Breast epithelium (tissue), 4 donors: ENCODE results near the gene KIF1A. TPM values are rescaled to one million over a fixed set of nuclear protein-coding genes. Genes with fewer than 3 reads are reported as not detected.

Experiments used
- DNase-seq, 2 donors: peaks; one replicate each; pipeline ENCODE4 v3.0.0-alpha.2; 2019; ENCODE audit warnings: low spot score in 2 of 2
- H3K27ac ChIP-seq, 2 donors: fragments of 200-600 bp; sonication (generic) in 1 of 2; one replicate each; pipeline ENCODE4 v1.5.1; 2016 to 2019; ENCODE audit warnings: mild to moderate bottlenecking in 1 of 2
- H3K27me3 ChIP-seq, 2 donors: fragments of 200-600 bp; sonication (generic) in 1 of 2; one replicate each; pipeline versions ENCODE4 v1.5.1 to v1.6.0; 2017 to 2019; ENCODE audit warnings: control low read depth in 1 of 2, mild to moderate bottlenecking in 1 of 2
- H3K36me3 ChIP-seq: fragments of 200-600 bp; one replicate; pipeline ENCODE4 v1.5.1; 2019
- H3K4me1 ChIP-seq, 2 donors: fragments of 200-600 bp; sonication (generic); one replicate each; pipeline ENCODE4 v1.5.1; 2016 to 2019; ENCODE audit warnings: control low read depth in 1 of 2
- H3K4me3 ChIP-seq, 3 donors: fragments of 200-600 bp; sonication (generic); 1 replicate in 2 of 3; 2 replicates in 1 of 3; pipeline ENCODE4 v1.5.1; 2016 to 2019; ENCODE audit warnings: mild to moderate bottlenecking in 3 of 3, moderate library complexity in 2 of 3
- H3K9me3 ChIP-seq, 2 donors: fragments of 200-600 bp; sonication (generic) in 1 of 2; one replicate each; pipeline ENCODE4 v1.5.1; 2016 to 2019; ENCODE audit warnings: control low read depth in 1 of 2
- POLR2A ChIP-seq: fragments of 450-650 bp; IDR thresholded peaks from one replicate; pipeline ENCODE4 v1.6.1; 2016; ENCODE audit warnings: antibody characterized with exemption, mild to moderate bottlenecking, moderate library complexity
- POLR2AphosphoS5 ChIP-seq, 3 donors: sonication (generic); formaldehyde crosslinking; IDR thresholded peaks; one replicate each; pipeline ENCODE4 v1.6.1; 2017; ENCODE audit warnings: antibody characterized with exemption in 3 of 3
- intact Hi-C: fragments of 100-400 bp; cut with DNase I; formaldehyde crosslinking; loops from one replicate; pipeline ENCODE4 v1.15.1; 2023; ENCODE audit warnings: low total_unique reads
- total RNA-seq, 3 donors: library from RNA; depleted of rRNA; stranded (reverse); fragments of >200 nt; gene quantifications; one replicate each; pipeline ENCODE4 v1.1.0, GENCODE V29; 2016
- TF ChIP-seq, protein P1 (sequence below), 3 donors: fragments of 450-650 bp; IDR thresholded peaks; one replicate each; pipeline ENCODE4 v1.5.1; 2016 to 2017; ENCODE audit warnings: antibody characterized with exemption in 3 of 3, mild to moderate bottlenecking in 3 of 3, moderate library complexity in 3 of 3

KIF1A gene
- total RNA-seq, 3 donors from 2014 or later, result under 0.01 to 0.29 TPM; not detected in 1

- no peaks in the 10 kb centered on the region for H3K9me3 ChIP-seq
- H3K4me1 ChIP-seq, result no peaks in the 10 kb centered on the region
- no peak overlapping the region for H3K27ac ChIP-seq
- TF ChIP-seq POLR2A, result no peak
- TF ChIP-seq POLR2AphosphoS5 (IDR thresholded peaks at IDR 0.05), result no peak
- TF ChIP-seq, protein P1, sequence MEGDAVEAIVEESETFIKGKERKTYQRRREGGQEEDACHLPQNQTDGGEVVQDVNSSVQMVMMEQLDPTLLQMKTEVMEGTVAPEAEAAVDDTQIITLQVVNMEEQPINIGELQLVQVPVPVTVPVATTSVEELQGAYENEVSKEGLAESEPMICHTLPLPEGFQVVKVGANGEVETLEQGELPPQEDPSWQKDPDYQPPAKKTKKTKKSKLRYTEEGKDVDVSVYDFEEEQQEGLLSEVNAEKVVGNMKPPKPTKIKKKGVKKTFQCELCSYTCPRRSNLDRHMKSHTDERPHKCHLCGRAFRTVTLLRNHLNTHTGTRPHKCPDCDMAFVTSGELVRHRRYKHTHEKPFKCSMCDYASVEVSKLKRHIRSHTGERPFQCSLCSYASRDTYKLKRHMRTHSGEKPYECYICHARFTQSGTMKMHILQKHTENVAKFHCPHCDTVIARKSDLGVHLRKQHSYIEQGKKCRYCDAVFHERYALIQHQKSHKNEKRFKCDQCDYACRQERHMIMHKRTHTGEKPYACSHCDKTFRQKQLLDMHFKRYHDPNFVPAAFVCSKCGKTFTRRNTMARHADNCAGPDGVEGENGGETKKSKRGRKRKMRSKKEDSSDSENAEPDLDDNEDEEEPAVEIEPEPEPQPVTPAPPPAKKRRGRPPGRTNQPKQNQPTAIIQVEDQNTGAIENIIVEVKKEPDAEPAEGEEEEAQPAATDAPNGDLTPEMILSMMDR (IDR thresholded peaks at IDR 0.05), result no peak
- DNase-seq, result no peak
- H3K27me3 ChIP-seq, result peaks cover 0 to 8% of the 10 kb centered on the region in 2 donors
- no peaks in the 10 kb centered on the region for H3K36me3 ChIP-seq
- intact Hi-C loops, result no loop called here
- no peak overlapping the region for H3K4me3 ChIP-seq
Observed at GRCh38 chr2:240737512-240737911, 82.5 kb downstream of the KIF1A start.

GRCh38 chr2:240736281-240737250 lies 83.5 kb downstream of the KIF1A start:
- Histone ChIP-seq H3K4me3 (no peak overlapping the region), H3K27ac (no peak overlapping the region), H3K9me3 (no peaks in the 10 kb centered on the region), H3K27me3 (peaks cover 0 to 8% of the 10 kb centered on the region in 2 donors), H3K36me3 (no peaks in the 10 kb centered on the region), H3K4me1 (no peaks in the 10 kb centered on the region)
- intact Hi-C loops, result no loop called here
- TF ChIP-seq, protein P1 (IDR thresholded peaks at IDR 0.05), result no peak
- no peak for TF ChIP-seq POLR2AphosphoS5 (IDR thresholded peaks at IDR 0.05)
- no peak for TF ChIP-seq POLR2A
- DNase-seq, result no peak

DNA sequence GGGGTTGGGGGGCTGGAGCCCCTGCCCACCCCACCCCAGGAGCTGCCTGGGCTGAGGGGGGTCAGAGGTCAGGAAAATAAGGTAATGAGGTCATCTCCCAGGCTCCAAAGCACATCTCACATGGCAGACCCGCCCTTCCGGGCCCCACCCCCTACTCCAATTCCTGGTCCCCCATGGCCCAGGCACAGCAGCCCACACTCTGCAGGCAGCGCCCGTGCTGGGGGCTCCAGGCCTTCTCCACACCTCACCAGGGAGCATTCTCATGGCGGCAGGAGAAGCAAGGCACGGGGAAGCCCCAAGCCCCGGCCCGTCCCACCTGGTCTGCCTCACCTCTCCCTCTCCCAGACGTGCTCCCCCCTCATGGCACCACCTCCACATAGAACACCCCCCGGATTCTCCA lies 84.5 kb downstream of the KIF1A start:
- Histone ChIP-seq H3K27me3 (peaks cover 0 to 19% of the 10 kb centered on the region in 2 donors), H3K9me3 (no peaks in the 10 kb centered on the region), H3K36me3 (no peaks in the 10 kb centered on the region), H3K27ac (no peak overlapping the region), H3K4me1 (no peaks in the 10 kb centered on the region), H3K4me3 (no peak overlapping the region)
- no peak for DNase-seq
- no peak for TF ChIP-seq POLR2AphosphoS5 (IDR thresholded peaks at IDR 0.05)
- TF ChIP-seq POLR2A, result no peak
- TF ChIP-seq, protein P1 (IDR thresholded peaks at IDR 0.05), result no peak
- intact Hi-C loops, result no loop called here

- no peak overlapping the region for H3K4me3 ChIP-seq
- intact Hi-C loops, result no loop called here
Observed at GRCh38 chr2:240734756-240735155, 85.3 kb downstream of the KIF1A start.

More at GRCh38 chr2:240734756-240735155, 85.3 kb downstream of the KIF1A start:
- Histone ChIP-seq H3K4me1 (no peaks in the 10 kb centered on the region), H3K27me3 (peaks cover 0 to 26% of the 10 kb centered on the region in 2 donors), H3K36me3 (no peaks in the 10 kb centered on the region), H3K9me3 (no peaks in the 10 kb centered on the region), H3K27ac (no peak overlapping the region)
- DNase-seq, result no peak
- TF ChIP-seq POLR2AphosphoS5 (IDR thresholded peaks at IDR 0.05), result no peak
- TF ChIP-seq, protein P1 (IDR thresholded peaks at IDR 0.05), result no peak
- no peak for TF ChIP-seq POLR2A
